ENCODE measurements around the gene GDPD5.

GRCh38 chr11:75495749-75496304 is 29.9 kb downstream of the GDPD5 start:
- no peak for TF ChIP-seq POLR2A (IDR thresholded peaks at IDR 0.05)
- TF ChIP-seq CTCF (IDR thresholded peaks at IDR 0.05), result no peak
